Skeletal muscle tissue (tissue), 5 donors: Measurements from ENCODE around the gene BPHL. TPM values are rescaled to one million over a fixed set of nuclear protein-coding genes. Genes with fewer than 3 reads are reported as not detected.

Source experiments
- H3K27ac ChIP-seq: one replicate; pipeline ENCODE4 v1.7.0; 2013; ENCODE audit warnings: mild to moderate bottlenecking, low read depth, low read length, inconsistent platforms
- H3K27me3 ChIP-seq, 3 donors: one replicate each; pipeline ENCODE4 v1.7.0; 2013; ENCODE audit warnings: low read length in 3 of 3; ENCODE audit not compliant: control insufficient read depth in 3 of 3, insufficient read depth in 3 of 3
- H3K36me3 ChIP-seq, 3 donors: one replicate each; pipeline ENCODE4 v1.7.0; 2013; ENCODE audit warnings: low read length in 3 of 3; ENCODE audit not compliant: control insufficient read depth in 3 of 3, insufficient read depth in 3 of 3
- H3K4me1 ChIP-seq, 3 donors: one replicate each; pipeline ENCODE4 v1.7.0; 2013; ENCODE audit warnings: low read length in 3 of 3, mild to moderate bottlenecking in 3 of 3; ENCODE audit not compliant: control insufficient read depth in 3 of 3, insufficient read depth in 3 of 3
- H3K4me3 ChIP-seq, 3 donors: one replicate each; pipeline ENCODE4 v1.7.0; 2013; ENCODE audit warnings: low read length in 3 of 3
- H3K9ac ChIP-seq, 3 donors: one replicate each; pipeline ENCODE4 v1.7.0; 2013; ENCODE audit warnings: low read length in 3 of 3, mild to moderate bottlenecking in 3 of 3, moderate library complexity in 2 of 3, low read depth in 1 of 3
- H3K9me3 ChIP-seq, 3 donors: one replicate each; pipeline ENCODE4 v1.7.0; 2013; ENCODE audit warnings: low read length in 3 of 3; ENCODE audit not compliant: control insufficient read depth in 3 of 3
- small RNA-seq: library from RNA; depleted of rRNA; stranded (forward); fragments of <200 nt; gene quantifications from one replicate; pipeline ENCODE3, GENCODE V24; 2014
- total RNA-seq: library from RNA; depleted of rRNA; stranded (reverse); fragments of >200 nt; gene quantifications from one replicate; pipeline ENCODE4 v1.2.3, GENCODE V29; 2014
- donor health status: Osteomylitis.

Gene BPHL
- total RNA-seq, 1 donor from 2014 or later: 17.7 TPM

DNA sequence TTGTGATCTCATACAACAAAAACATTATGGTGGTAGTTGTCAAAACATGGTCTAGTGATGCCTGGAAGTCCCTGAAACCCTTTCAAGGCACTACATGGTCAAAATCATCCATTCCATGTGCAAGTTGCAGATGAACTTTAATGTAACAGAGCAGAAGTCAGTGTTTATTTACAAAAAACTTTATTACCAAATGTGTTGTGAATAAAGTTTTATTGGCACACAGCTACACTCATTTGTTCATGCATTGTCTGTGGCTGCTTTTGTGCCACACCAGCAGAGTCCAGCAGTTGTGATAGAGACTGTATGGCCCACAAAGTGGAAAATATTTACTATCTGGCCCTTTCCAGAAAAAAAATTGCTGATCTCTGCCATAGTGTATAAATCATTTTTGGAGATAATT, 82.2 kb downstream of the BPHL start:
- no peak overlapping the region for H3K27ac ChIP-seq
- no peaks in the 10 kb centered on the region for H3K4me1 ChIP-seq
- H3K27me3 ChIP-seq: no peaks in the 10 kb centered on the region
- peaks cover 0 to 3% (median 2%) of the 10 kb centered on the region in 3 donors for H3K9me3 ChIP-seq
- no peaks in the 10 kb centered on the region for H3K36me3 ChIP-seq
- no peak overlapping the region for H3K4me3 ChIP-seq
- H3K9ac ChIP-seq: no peak overlapping the region

DNA sequence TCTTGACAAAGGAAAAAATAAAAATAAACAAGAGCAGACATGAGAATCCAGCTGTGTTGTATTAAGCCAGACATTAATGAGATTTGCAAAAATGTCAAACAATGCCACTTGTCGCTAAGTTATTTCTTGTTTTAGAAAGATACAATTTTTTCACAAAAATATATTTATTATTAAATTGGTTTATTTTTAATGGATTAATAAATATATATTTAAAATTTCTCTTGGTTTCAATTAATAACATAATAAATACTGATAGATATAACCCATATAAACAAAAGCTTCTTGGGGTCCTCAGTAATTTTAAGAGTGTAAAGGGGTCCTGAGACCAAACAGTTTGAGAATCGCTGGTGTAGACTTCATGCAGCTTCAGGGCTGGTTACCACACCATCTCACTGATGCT, 82.9 kb downstream of the BPHL start:
- Histone ChIP-seq H3K9ac (no peak overlapping the region), H3K27ac (no peak overlapping the region), H3K27me3 (peaks cover 0 to under 1% (median 0%) of the 10 kb centered on the region in 3 donors), H3K36me3 (no peaks in the 10 kb centered on the region), H3K4me3 (no peak overlapping the region), H3K4me1 (no peaks in the 10 kb centered on the region), H3K9me3 (peaks cover 0 to 3% (median 2%) of the 10 kb centered on the region in 3 donors)

Small RNA genes lying within 50 kb of the gene (small RNA-seq; reads per million reads assigned to genes)
- not detected for gene RNA5SP201

Other genes with a start within 250 kb of the BPHL start
- 3.1 TPM for gene SERPINB9, start 215.4 kb upstream of the BPHL start, total RNA-seq
- gene SERPINB6, start 147.1 kb upstream of the BPHL start, total RNA-seq: 52.7 TPM
- gene NQO2, start 118.8 kb upstream of the BPHL start, total RNA-seq: 5.7 TPM
- 14.6 TPM for gene RIPK1, start 50.2 kb upstream of the BPHL start, total RNA-seq
- gene TUBB2A, start 38.8 kb downstream of the BPHL start, total RNA-seq: 59.0 TPM
- 104 TPM for gene TUBB2B, start 108.9 kb downstream of the BPHL start, total RNA-seq
- gene PSMG4, start 140.2 kb downstream of the BPHL start, total RNA-seq: 16.7 TPM